HG03066 (cell line): Measurements from ENCODE around the gene ADAP1.
"Not testable (repeated sequence)": the region's sequence is repeated elsewhere in the genome, so short reads cannot be mapped to it uniquely, and the experiment has no call there.

ENCODE experiments used
- ATAC-seq: cut with Tn5 transposase; IDR thresholded peaks from one replicate; pipeline ENCODE4 v1.9.1; 2021; ENCODE audit warnings: low read depth; ENCODE audit not compliant: unreplicated experiment

The ADAP1 gene

GRCh38 chr7:960269-960871 is 5.9 kb upstream of the ADAP1 start:
- no peak for ATAC-seq

GRCh38 chr7:959740-960139 is 5.3 kb upstream of the ADAP1 start:
- ATAC-seq = not testable (repeated sequence)

- no peak for ATAC-seq
These were observed 4.8 kb upstream of the ADAP1 start for GRCh38 chr7:959271-959670.

GRCh38 chr7:958221-959200 is 4.0 kb upstream of the ADAP1 start:
- ATAC-seq = no peak

GRCh38 chr7:957418-958220 is 3.1 kb upstream of the ADAP1 start:
- ATAC-seq = no peak

- ATAC-seq = no peak
These were observed 1.6 kb upstream of the ADAP1 start for GRCh38 chr7:956031-956430.

- ATAC-seq = no peak
These were observed 743 bp downstream of the ADAP1 start for GRCh38 chr7:953547-954327.

GRCh38 chr7:952548-953441 is 1.7 kb downstream of the ADAP1 start:
- no peak for ATAC-seq

- ATAC-seq = no peak
These were observed 2.5 kb downstream of the ADAP1 start for GRCh38 chr7:951881-952547.

GRCh38 chr7:949021-949934 is 5.2 kb downstream of the ADAP1 start:
- no peak for ATAC-seq

- no peak for ATAC-seq
These were observed 6.9 kb downstream of the ADAP1 start for GRCh38 chr7:947391-948210.

- ATAC-seq = no peak
These were observed 8.1 kb downstream of the ADAP1 start for GRCh38 chr7:946256-946996.

GRCh38 chr7:945556-946255 is 8.8 kb downstream of the ADAP1 start:
- ATAC-seq = no peak

GRCh38 chr7:945147-945555 is 9.3 kb downstream of the ADAP1 start:
- ATAC-seq = no peak

- ATAC-seq = no peak
These were observed 9.7 kb downstream of the ADAP1 start for GRCh38 chr7:944744-945143.

- ATAC-seq = not testable (repeated sequence)
These were observed 10.7 kb downstream of the ADAP1 start for GRCh38 chr7:943793-944192.
